ENCODE measurements around the gene BAHCC1.

DNA sequence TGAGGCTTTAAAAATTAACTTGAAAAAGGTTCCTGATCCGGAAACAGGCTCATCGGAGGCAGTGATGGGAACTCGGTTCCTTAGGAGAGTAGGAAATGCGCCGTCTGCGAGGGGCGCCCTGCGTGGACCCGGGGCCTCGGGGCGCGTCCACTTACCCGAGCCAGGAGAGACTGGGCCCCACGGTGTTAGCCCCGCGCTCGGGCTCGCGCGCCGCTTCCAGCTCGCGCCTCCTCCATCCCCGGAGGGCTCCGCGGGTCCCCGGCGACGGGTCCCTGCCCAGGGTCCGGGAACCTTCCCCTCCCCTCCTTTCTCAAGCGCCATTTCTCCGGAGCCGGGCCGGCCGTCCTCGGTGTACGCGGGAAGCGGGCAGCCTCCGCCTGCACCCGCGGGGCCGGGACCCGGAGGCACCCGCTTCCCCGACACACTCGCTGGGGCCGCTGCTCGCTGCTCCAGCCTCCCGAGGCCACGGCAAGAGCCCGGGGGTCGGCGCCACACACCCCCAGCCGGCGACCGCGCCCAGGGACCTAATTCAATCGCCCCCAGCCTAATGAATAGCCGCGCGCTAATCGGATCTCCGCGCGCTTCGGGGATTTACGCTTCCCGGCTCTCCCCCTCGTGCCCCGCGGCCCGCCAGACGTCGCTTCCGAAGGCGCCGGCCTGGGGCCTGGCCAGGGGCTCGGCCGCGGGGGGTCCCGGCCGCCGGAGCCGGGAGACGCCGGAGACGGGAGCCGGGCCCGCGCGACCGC, 2.2 kb upstream of the BAHCC1 start:
- TF ChIP-seq TSHZ2 (CRISPR knock-in tag; IDR thresholded peaks at IDR 0.05): no peak
- TF ChIP-seq PPARA (CRISPR knock-in tag; IDR thresholded peaks at IDR 0.05; ENCODE audit: borderline replicate concordance): no peak
- TF ChIP-seq ESRRG (CRISPR knock-in tag; IDR thresholded peaks at IDR 0.05): no peak
- no peak for TF ChIP-seq ARNTL (CRISPR knock-in tag; IDR thresholded peaks at IDR 0.05; ENCODE audit: borderline replicate concordance, low read depth)
- TF ChIP-seq ZFP30 (CRISPR knock-in tag; IDR thresholded peaks at IDR 0.05): no peak
- TF ChIP-seq RARB (CRISPR knock-in tag; IDR thresholded peaks at IDR 0.05): no peak

Measured in SK-N-SH treated with all-trans-retinoic acid at 6 μM for 48 hours (cell line).